ENCODE results near the gene CCDC152. TPM values are rescaled to one million over a fixed set of nuclear protein-coding genes. Genes with fewer than 3 reads are reported as not detected.

The CCDC152 gene
- total RNA-seq, 1 experiment from 2014 or later, result 0.26 TPM

GRCh38 chr5:42787845-42788244, 31.2 kb downstream of the CCDC152 start:
- H3K36me3 ChIP-seq (ENCODE audit: low read depth), result no peaks in the 10 kb centered on the region
- no peak overlapping the region for H2AFZ ChIP-seq
- DNase-seq, result no peak
- H3K9me3 ChIP-seq (ENCODE audit: insufficient read depth, low read depth), result peaks cover 5% of the 10 kb centered on the region; the same call in 1 of the 2 replicates
- ChIA-PET CTCF (no interaction called here), POLR2A (ENCODE audit: unreplicated experiment) (no interaction called here)
- H3K27me3 ChIP-seq (ENCODE audit: insufficient read depth, low read depth), result no peaks in the 10 kb centered on the region
- BruUV-seq (replicated peaks), result no TSS peak
- no peak for TF ChIP-seq CTCF (conservative IDR thresholded peaks at IDR 0.05)
- TF ChIP-seq EZH2 (IDR thresholded peaks at IDR 0.05; ENCODE audit: low read depth), result no peak
- no peaks in the 10 kb centered on the region for H3K79me2 ChIP-seq (ENCODE audit: low read depth)
- no peaks in the 10 kb centered on the region for H3K4me1 ChIP-seq (replicated peaks; ENCODE audit: insufficient read depth)
- no peaks in the 10 kb centered on the region for H3F3A ChIP-seq (ENCODE audit: insufficient read depth, low read depth)
- no peak overlapping the region for H3K4me2 ChIP-seq
- H3K4me3 ChIP-seq, result no peak overlapping the region
- intact Hi-C loops (cut with micrococcal nuclease; ENCODE audit: unreplicated experiment), result no loop called here
- H4K20me1 ChIP-seq (ENCODE audit: insufficient read depth), result no peaks in the 10 kb centered on the region
- no peak overlapping the region for H3K27ac ChIP-seq
- H3K9me2 ChIP-seq (ENCODE audit: insufficient read depth), result 0 out of 2 replicates have a peak, but pooled peaks cover 5% of the 10 kb centered on the region

- Histone ChIP-seq H4K20me1 (ENCODE audit: insufficient read depth) (no peaks in the 10 kb centered on the region), H3K4me2 (no peak overlapping the region), H3K79me2 (ENCODE audit: low read depth) (no peaks in the 10 kb centered on the region), H3K4me3 (no peak overlapping the region), H3F3A (ENCODE audit: insufficient read depth, low read depth) (no peaks in the 10 kb centered on the region), H3K4me1 (replicated peaks; ENCODE audit: insufficient read depth) (no peaks in the 10 kb centered on the region), H3K9me2 (ENCODE audit: insufficient read depth) (0 out of 2 replicates have a peak, but pooled peaks cover 5% of the 10 kb centered on the region), H3K9me3 (ENCODE audit: insufficient read depth, low read depth) (no peaks in the 10 kb centered on the region), H3K27me3 (ENCODE audit: insufficient read depth, low read depth) (no peaks in the 10 kb centered on the region), H3K36me3 (ENCODE audit: low read depth) (no peaks in the 10 kb centered on the region), H2AFZ (no peak overlapping the region), H3K27ac (no peak overlapping the region)
- ChIA-PET CTCF (no interaction called here), POLR2A (ENCODE audit: unreplicated experiment) (no interaction called here)
- DNase-seq, result no peak
- no TSS peak for BruUV-seq (replicated peaks)
- intact Hi-C loops (cut with micrococcal nuclease; ENCODE audit: unreplicated experiment), result no loop called here
- TF ChIP-seq CTCF (conservative IDR thresholded peaks at IDR 0.05) (no peak), EZH2 (IDR thresholded peaks at IDR 0.05; ENCODE audit: low read depth) (no peak)
Observed at GRCh38 chr5:42791151-42791550, 34.5 kb downstream of the CCDC152 start.

GRCh38 chr5:42798284-42799240, 41.9 kb downstream of the CCDC152 start:
- Histone ChIP-seq H3K4me3 (no peak overlapping the region), H3K27ac (no peak overlapping the region), H3K79me2 (ENCODE audit: low read depth) (no peaks in the 10 kb centered on the region), H4K20me1 (ENCODE audit: insufficient read depth) (no peaks in the 10 kb centered on the region), H2AFZ (no peak overlapping the region), H3K9me3 (ENCODE audit: insufficient read depth, low read depth) (no peaks in the 10 kb centered on the region), H3F3A (ENCODE audit: insufficient read depth, low read depth) (no peaks in the 10 kb centered on the region), H3K36me3 (ENCODE audit: low read depth) (no peaks in the 10 kb centered on the region), H3K4me2 (no peak overlapping the region), H3K27me3 (ENCODE audit: insufficient read depth, low read depth) (no peaks in the 10 kb centered on the region), H3K4me1 (replicated peaks; ENCODE audit: insufficient read depth) (no peaks in the 10 kb centered on the region), H3K9me2 (ENCODE audit: insufficient read depth) (no peaks in the 10 kb centered on the region)
- intact Hi-C loops (cut with micrococcal nuclease; ENCODE audit: unreplicated experiment), result no loop called here
- no TSS peak for BruUV-seq (replicated peaks)
- no peak for DNase-seq
- POLR2A ChIA-PET (ENCODE audit: unreplicated experiment), result no interaction called here
- CTCF ChIA-PET, result no interaction called here
- TF ChIP-seq CTCF (conservative IDR thresholded peaks at IDR 0.05), result no peak
- TF ChIP-seq EZH2 (IDR thresholded peaks at IDR 0.05; ENCODE audit: low read depth), result no peak
